ELR (cell line): Measurements from ENCODE around the gene PBRM1.

ENCODE experiments used
- DNase-seq: peaks from one replicate; pipeline ENCODE4 v3.0.0-alpha.2; 2015; ENCODE audit warnings: low read depth

The PBRM1 gene

GRCh38 chr3:52574056-52574965 lies 111.4 kb downstream of the PBRM1 start:
- no peak for DNase-seq

GRCh38 chr3:52572221-52572620 lies 113.5 kb downstream of the PBRM1 start:
- no peak for DNase-seq

- DNase-seq, result peak; percentile 28
Measured at GRCh38 chr3:52570076-52570475, 115.6 kb downstream of the PBRM1 start.

- no peak for DNase-seq
Measured at GRCh38 chr3:52568069-52568468, 117.6 kb downstream of the PBRM1 start.

GRCh38 chr3:52563984-52564383 lies 121.7 kb downstream of the PBRM1 start:
- no peak for DNase-seq

- no peak for DNase-seq
Measured at GRCh38 chr3:52561028-52561747, 124.5 kb downstream of the PBRM1 start.

- DNase-seq, result no peak
Measured at GRCh38 chr3:52558436-52558835, 127.3 kb downstream of the PBRM1 start.

- DNase-seq, result no peak
Measured at GRCh38 chr3:52557011-52557960, 128.4 kb downstream of the PBRM1 start.

- no peak for DNase-seq
Measured at GRCh38 chr3:52555056-52555455, 130.7 kb downstream of the PBRM1 start.

GRCh38 chr3:52554026-52554755 lies 131.5 kb downstream of the PBRM1 start:
- DNase-seq, result no peak

- DNase-seq, result no peak
Measured at GRCh38 chr3:52552089-52552488, 133.6 kb downstream of the PBRM1 start.

GRCh38 chr3:52551118-52551517 lies 134.6 kb downstream of the PBRM1 start:
- DNase-seq, result no peak

- DNase-seq, result no peak
Measured at GRCh38 chr3:52547143-52547542, 138.6 kb downstream of the PBRM1 start.

GRCh38 chr3:52546111-52546901 lies 139.4 kb downstream of the PBRM1 start:
- DNase-seq, result peak; percentile 30

GRCh38 chr3:52544937-52545336 lies 140.8 kb downstream of the PBRM1 start:
- no peak for DNase-seq

GRCh38 chr3:52541050-52541449 lies 144.7 kb downstream of the PBRM1 start:
- DNase-seq, result no peak

- no peak for DNase-seq
Measured at GRCh38 chr3:52539010-52539653, 146.6 kb downstream of the PBRM1 start.

- peak; percentile 20 for DNase-seq
Measured at GRCh38 chr3:52537726-52538421, 147.8 kb downstream of the PBRM1 start.

- DNase-seq, result no peak
Measured at GRCh38 chr3:52537165-52537620, 148.5 kb downstream of the PBRM1 start.
